SJSA1 (cell line): Measurements from ENCODE around the gene SH2D2A. TPM values are rescaled to one million over a fixed set of nuclear protein-coding genes. Genes with fewer than 3 reads are reported as not detected.

ENCODE experiments used
- DNase-seq, 2 experiments: peaks; one replicate each; pipeline ENCODE4 v3.0.0-alpha.2; 2015 to 2020; ENCODE audit warnings: low spot score in 2 of 2, low read depth in 1 of 2
- H3K27ac ChIP-seq: fragments of 250-450 bp; sonication (Bioruptor Pico); 2 replicates; pipeline ENCODE4 v1.5.1; 2020; ENCODE audit warnings: mild to moderate bottlenecking, moderate library complexity
- H3K27me3 ChIP-seq: fragments of 250-450 bp; sonication (Bioruptor Pico); replicated peaks from 2 replicates; pipeline ENCODE4 v1.5.1; 2020; ENCODE audit warnings: mild to moderate bottlenecking, moderate library complexity
- H3K36me3 ChIP-seq: fragments of 250-450 bp; sonication (Bioruptor Pico); 2 replicates; pipeline ENCODE4 v1.5.1; 2020; ENCODE audit warnings: mild to moderate bottlenecking
- H3K4me1 ChIP-seq: fragments of 250-450 bp; sonication (Bioruptor Pico); replicated peaks from 2 replicates; pipeline ENCODE4 v1.6.1; 2021; ENCODE audit warnings: mild to moderate bottlenecking
- H3K4me3 ChIP-seq: fragments of 250-450 bp; sonication (Bioruptor Pico); 2 replicates; pipeline ENCODE4 v1.5.1; 2020; ENCODE audit warnings: mild to moderate bottlenecking
- H3K9me3 ChIP-seq: fragments of 250-450 bp; sonication (Bioruptor Pico); replicated peaks from 2 replicates; pipeline ENCODE4 v1.5.1; 2020; ENCODE audit warnings: mild to moderate bottlenecking
- total RNA-seq: library from RNA; depleted of rRNA; stranded (reverse); fragments of >200 nt; shearing (Covaris generic); gene quantifications from 2 replicates; pipeline ENCODE4 v1.2.3, GENCODE V29; 2014

SH2D2A gene
- total RNA-seq, 1 experiment from 2014 or later: not detected

DNA sequence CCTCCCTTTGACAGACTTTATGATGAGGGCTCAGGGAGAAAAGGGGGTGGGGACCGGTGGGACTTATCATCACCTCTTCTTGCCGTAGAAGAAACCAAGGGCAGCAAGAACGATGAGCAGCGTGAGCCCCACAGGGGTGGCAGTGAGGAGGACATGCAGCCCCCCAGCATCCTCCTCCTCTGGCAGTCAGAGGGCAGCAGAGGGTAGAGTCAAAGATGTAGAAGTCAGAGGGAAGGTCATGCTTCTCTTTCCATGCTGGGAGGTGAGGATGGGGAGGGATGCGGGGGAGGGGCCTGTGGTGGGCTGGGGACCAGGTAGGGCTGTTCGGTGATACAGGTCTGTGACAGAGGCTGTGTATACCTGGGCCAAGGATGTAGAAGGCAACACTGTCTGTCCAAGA is 27.5 kb upstream of the SH2D2A start:
- peaks cover 5% of the 10 kb centered on the region; the same call in 1 of the 2 replicates for H3K27me3 ChIP-seq
- no peaks in the 10 kb centered on the region for H3K9me3 ChIP-seq
- no peak overlapping the region for H3K4me3 ChIP-seq
- no peaks in the 10 kb centered on the region for H3K4me1 ChIP-seq
- H3K36me3 ChIP-seq: no peaks in the 10 kb centered on the region
- no peak overlapping the region for H3K27ac ChIP-seq
- DNase-seq: no peak

DNA sequence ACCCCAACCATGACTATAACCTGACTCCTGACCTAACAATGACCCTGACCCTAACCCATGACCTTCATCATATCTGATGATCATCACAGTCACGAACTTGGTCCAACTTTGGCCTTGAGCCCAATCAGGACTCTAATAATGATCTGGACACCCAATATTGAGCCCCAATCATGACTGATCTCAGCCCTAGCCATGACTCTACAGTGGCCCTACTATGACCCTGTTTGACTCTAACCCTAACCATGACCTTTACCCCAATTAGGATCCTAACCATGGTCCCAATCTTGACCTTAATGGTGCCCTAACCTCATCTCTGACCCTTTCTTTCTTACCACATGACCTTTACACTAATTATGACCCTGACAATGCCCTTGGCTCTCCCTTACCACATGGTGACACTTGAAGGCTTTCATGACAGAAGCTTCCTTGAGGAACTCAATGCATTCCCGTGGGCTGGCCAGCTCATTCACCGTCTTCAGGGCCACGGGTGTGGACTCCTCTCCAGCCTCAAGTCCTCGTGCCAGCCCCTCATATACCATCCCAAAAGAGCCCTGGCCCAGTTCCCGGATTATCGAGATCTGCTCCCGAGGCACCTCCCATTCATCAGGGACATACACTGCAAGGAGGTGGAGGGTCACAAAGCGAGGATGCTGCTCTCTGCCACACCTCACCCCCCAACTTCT is 26.1 kb upstream of the SH2D2A start:
- Histone ChIP-seq H3K4me1 (no peaks in the 10 kb centered on the region), H3K27me3 (no peaks in the 10 kb centered on the region), H3K27ac (no peak overlapping the region), H3K4me3 (no peak overlapping the region), H3K36me3 (no peaks in the 10 kb centered on the region), H3K9me3 (no peaks in the 10 kb centered on the region)
- no peak for DNase-seq

DNA sequence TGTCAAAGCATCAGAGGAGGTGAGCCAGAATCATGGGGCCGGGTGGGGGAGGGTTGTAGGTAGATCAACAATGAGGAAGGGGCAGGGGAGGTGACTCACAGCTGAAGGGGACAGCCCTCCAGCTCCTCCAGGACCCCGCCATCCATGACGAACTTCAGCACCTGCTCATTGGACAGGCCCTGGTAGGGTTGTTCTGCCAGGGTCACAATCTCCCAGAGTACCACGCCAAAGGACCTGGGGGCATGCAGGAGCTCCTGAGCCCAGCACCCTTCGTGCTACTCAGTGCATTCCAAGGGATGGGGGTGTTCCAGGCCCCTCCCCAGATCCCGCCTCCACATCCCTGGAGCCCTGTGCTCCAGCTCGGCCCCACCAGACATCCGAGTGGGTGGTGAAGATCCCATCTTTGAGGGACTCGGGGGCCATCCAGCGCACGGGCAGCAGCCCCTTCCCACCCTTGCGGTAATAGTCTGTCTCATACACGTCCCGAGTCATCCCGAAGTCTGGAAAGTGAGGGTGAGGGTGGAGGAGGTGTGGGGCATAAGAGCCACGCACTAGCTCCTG is 24.7 kb upstream of the SH2D2A start:
- Histone ChIP-seq H3K27me3 (no peaks in the 10 kb centered on the region), H3K4me1 (no peaks in the 10 kb centered on the region), H3K4me3 (no peak overlapping the region), H3K27ac (no peak overlapping the region), H3K36me3 (no peaks in the 10 kb centered on the region), H3K9me3 (no peaks in the 10 kb centered on the region)
- DNase-seq: no peak

DNA sequence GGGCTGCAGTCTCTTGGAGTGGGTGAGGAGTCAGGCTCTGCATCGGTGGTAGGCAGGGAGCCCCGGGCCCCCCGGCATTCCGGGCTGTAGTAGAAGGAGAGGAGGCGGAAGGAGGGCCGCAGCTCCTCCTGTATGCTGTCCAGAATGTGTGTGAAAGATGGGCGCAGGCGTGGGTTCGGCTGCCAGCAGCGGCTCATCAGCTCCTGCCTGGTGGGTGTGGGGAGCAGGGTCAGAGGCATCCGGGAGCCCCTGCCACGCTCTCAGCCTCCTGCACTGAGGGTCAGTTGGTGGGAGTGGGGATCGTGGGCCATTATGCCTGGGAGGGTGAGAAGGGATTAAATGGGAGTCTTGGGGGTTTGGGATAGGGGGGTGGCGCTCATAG is 24.2 kb upstream of the SH2D2A start:
- H3K27me3 ChIP-seq: peaks cover 4% of the 10 kb centered on the region; the same call in 1 of the 2 replicates
- DNase-seq: no peak

DNA sequence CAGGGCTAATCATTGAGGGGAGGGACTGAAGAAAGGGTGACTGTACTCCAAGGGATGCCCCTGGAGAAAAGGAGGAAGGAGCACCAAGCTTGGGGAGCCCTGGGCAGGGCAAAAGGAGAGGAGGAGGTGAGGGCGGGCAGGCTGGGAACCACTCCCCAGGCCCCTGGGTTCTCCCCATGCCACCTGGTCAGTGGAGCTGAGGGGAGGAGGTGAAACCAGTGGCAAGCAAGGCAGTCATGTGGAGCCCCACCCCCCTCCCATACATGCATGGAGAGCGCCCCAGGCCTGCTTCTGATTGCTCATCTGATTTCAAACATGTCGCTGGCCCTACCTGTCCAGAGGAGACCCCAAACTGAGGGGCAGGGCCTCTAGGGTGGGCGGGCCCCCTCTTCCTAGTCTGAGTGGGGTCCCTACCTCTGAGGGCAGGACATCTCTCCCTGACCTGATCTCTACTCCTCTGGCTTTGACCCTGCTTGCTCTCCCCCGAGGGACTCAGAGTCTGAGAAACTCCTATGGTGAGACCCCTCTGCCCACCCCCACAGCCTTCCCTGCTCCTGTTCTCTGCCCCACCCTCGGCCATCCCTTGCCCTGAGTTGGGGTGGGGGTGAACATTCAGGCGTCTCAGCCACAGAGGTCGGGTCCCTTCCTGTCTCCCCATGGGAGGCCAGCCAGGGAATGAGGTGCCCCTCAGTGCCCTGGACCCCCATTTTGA is 23.7 kb upstream of the SH2D2A start:
- Histone ChIP-seq H3K27ac (no peak overlapping the region), H3K4me1 (no peaks in the 10 kb centered on the region), H3K4me3 (no peak overlapping the region), H3K9me3 (no peaks in the 10 kb centered on the region), H3K36me3 (no peaks in the 10 kb centered on the region), H3K27me3 (peaks cover 10% of the 10 kb centered on the region; the same call in 1 of the 2 replicates)
- no peak for DNase-seq

More for the DNA sequence above, 24.2 kb upstream of the SH2D2A start:
- H3K4me3 ChIP-seq: no peak overlapping the region
- no peaks in the 10 kb centered on the region for H3K9me3 ChIP-seq
- H3K36me3 ChIP-seq: no peaks in the 10 kb centered on the region
- H3K4me1 ChIP-seq: no peaks in the 10 kb centered on the region
- H3K27ac ChIP-seq: no peak overlapping the region

DNA sequence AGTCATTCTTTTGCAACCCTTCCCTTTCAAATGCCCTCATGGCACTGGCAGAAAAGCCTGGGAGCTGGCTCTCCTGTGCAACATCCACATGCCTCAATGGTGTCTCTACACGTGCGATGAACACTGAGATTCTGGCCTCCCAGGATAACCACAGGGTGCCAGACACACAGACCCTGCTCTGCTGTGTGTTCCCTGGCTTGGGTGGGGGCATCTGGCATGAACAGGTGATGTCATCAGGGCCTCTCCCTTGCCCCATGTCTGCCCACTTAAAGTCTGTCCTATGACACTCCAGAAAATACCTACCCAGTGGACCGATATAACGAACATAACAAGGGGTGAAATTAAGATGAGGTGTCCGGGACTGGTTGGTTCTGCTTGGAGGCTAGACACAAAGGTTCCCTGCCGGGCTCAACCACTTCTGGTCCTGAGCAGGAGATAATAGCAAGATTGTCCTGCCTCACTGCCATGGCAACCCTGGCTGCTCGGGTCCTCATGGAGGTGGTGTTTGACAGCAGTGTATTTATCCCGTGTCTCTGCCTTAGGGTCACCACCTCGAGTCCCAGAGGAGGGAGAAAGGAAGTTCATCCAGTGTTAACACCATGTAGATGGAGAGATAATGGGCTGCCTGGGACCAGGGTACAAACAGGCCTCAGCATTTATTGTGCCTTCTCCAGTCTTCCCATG is 22.9 kb upstream of the SH2D2A start:
- no peak for DNase-seq
- Histone ChIP-seq H3K36me3 (no peaks in the 10 kb centered on the region), H3K27ac (no peak overlapping the region), H3K4me1 (no peaks in the 10 kb centered on the region), H3K9me3 (no peaks in the 10 kb centered on the region), H3K4me3 (no peak overlapping the region), H3K27me3 (peaks cover 16% of the 10 kb centered on the region; the same call in 1 of the 2 replicates)

DNA sequence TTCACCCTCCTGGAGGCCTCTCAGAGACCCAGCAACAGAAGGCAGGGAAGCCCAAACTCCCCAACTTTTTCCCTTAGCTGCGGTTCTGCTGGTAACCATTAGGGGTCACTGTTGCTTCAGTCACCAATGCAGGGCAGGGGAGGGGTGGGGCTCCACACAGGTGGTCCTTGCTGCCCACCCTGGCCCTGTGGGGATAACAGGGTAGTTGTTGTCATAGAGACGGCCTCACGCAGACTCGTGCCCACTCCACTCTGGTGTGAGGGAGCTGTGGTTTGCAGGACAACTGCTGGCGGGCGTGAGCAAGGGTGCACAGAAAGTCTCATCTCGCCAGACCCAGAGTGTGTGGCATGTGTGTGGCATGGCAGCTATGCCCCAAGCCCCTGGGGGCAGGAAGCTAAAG is 22.3 kb upstream of the SH2D2A start:
- Histone ChIP-seq H3K4me1 (no peaks in the 10 kb centered on the region), H3K9me3 (no peaks in the 10 kb centered on the region), H3K4me3 (no peak overlapping the region), H3K27ac (no peak overlapping the region), H3K27me3 (peaks cover 16% of the 10 kb centered on the region; the same call in 1 of the 2 replicates), H3K36me3 (no peaks in the 10 kb centered on the region)
- peak in 1 of 2 experiments; percentile 34 for DNase-seq

DNA sequence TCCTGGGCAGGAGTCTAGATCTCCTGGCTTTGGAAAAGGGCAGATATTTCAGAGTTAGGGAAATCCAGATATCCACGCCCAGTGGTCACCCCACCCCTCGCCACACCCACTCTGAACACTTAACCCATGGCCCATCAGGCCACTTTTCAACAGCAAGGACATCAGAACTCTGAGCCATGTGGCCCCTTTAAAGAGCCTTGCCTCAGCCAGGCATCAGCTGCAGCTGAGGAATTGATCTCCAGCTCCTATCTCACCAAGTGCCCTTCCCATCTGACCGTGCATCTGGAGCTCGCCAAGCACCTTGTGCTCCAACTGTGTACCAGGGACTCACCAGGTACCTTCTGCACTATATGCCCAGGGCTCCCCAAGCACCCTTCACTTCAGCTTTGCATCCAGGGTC is 20.2 kb upstream of the SH2D2A start:
- no peak for DNase-seq
- Histone ChIP-seq H3K9me3 (no peaks in the 10 kb centered on the region), H3K4me3 (no peak overlapping the region), H3K36me3 (no peaks in the 10 kb centered on the region), H3K27me3 (peaks cover 22% of the 10 kb centered on the region; the same call in 1 of the 2 replicates), H3K4me1 (no peaks in the 10 kb centered on the region), H3K27ac (no peak overlapping the region)

DNA sequence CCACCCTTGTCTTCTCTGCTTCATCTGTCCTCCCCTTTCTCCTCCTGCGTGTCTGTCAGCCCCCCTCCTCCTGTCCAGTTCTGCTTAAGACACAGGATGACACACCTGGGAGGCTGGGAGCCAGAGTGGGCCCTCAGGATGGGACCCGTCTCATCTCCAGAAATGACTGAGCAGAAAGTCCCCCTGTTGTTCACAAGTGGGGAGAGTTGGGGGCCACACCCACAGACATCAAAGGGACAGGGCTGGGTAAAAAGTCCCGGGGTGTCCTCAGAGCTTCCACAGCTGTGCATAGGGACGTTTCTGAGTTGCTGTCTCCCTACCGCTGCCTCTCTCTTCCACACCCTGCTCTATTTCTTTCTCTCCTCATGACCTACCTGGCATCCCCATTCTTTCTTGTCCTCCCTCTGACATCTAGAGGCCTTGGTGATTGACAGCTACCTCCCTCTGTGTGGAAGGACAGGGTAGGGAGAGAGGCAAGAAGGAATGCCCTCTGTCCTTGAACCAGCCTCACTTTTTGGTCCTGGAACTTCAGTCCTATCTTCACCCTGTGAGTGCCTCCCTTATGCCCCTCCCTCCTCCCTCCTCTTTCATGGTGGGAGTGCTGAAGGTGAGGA is 19.5 kb upstream of the SH2D2A start:
- Histone ChIP-seq H3K4me1 (no peaks in the 10 kb centered on the region), H3K27me3 (peaks cover 26% of the 10 kb centered on the region; the same call in 1 of the 2 replicates), H3K4me3 (no peak overlapping the region), H3K36me3 (no peaks in the 10 kb centered on the region), H3K9me3 (no peaks in the 10 kb centered on the region), H3K27ac (no peak overlapping the region)
- no peak for DNase-seq

DNA sequence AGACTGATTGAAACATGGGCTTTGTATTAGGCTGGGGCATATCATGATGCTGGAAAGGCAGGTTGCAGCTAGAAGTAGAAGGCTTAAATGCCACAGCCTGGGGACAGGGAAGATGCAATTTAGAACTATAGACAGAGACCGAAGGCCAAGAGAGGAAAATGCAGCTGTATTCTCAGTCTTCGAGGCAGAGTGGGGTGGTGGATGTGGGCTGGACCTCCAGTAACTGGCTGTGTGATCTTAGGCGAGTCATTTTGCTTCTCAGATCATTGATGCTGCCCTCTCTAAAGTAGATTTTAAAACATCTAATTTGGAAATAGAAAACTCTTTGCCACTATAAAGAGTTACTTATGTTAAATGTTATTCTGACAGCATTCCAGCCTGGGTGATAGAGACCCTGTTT is 17.7 kb upstream of the SH2D2A start:
- H3K27me3 ChIP-seq: peaks cover 26% of the 10 kb centered on the region; the same call in 1 of the 2 replicates
- H3K9me3 ChIP-seq: no peaks in the 10 kb centered on the region; the same call in 1 of the 2 replicates
- no peak overlapping the region for H3K27ac ChIP-seq
- no peak overlapping the region for H3K4me3 ChIP-seq
- no peaks in the 10 kb centered on the region for H3K36me3 ChIP-seq
- H3K4me1 ChIP-seq: no peaks in the 10 kb centered on the region
- no peak for DNase-seq

DNA sequence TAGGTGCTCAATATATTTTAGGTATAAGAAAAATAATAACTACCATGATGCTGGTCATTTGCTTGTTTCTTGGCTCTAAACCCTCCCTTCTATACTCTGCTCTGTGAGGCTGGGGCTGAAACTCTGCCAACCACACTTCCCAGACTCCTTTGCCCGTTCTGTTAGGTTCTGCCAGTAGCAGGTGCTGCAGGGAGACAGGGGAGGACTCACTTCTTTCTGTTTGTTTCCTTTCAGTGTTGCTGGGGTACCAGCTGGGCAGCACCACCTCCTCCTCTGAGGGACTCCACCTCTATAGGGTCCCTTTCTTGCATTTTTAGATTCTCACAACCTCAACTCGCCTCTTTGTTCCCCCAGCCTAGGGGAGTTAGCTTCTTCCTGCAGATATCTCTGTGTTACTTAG is 17.0 kb upstream of the SH2D2A start:
- no peaks in the 10 kb centered on the region; the same call in 1 of the 2 replicates for H3K9me3 ChIP-seq
- H3K27me3 ChIP-seq: peaks cover 26% of the 10 kb centered on the region; the same call in 1 of the 2 replicates
- DNase-seq: no peak
- no peaks in the 10 kb centered on the region for H3K4me1 ChIP-seq
- no peak overlapping the region for H3K27ac ChIP-seq
- H3K4me3 ChIP-seq: no peak overlapping the region
- H3K36me3 ChIP-seq: no peaks in the 10 kb centered on the region

DNA sequence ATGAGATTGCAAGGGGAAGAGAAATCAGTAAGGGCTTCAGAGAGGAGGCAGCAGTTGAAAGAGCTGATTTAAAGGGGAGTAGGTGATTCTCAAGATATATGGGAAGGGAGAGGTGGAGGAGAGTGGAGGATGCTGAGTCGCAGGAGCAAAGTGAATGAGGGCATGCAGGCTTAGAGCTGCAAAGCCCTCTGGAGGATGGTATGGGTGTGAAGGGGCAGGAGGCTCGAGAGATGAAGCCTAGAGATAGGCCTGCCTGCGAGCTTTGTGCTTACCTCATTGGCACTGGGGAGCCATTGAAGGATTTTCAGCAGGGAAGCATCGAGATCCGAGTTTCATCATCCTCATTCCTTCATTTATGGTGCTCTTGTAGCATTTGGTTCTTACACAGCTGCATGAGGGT is 15.8 kb upstream of the SH2D2A start:
- Histone ChIP-seq H3K4me3 (no peak overlapping the region), H3K27ac (no peak overlapping the region), H3K4me1 (no peaks in the 10 kb centered on the region), H3K27me3 (peaks cover 31% of the 10 kb centered on the region; the same call in 1 of the 2 replicates), H3K9me3 (no peaks in the 10 kb centered on the region; the same call in 1 of the 2 replicates), H3K36me3 (no peaks in the 10 kb centered on the region)
- DNase-seq: no peak

DNA sequence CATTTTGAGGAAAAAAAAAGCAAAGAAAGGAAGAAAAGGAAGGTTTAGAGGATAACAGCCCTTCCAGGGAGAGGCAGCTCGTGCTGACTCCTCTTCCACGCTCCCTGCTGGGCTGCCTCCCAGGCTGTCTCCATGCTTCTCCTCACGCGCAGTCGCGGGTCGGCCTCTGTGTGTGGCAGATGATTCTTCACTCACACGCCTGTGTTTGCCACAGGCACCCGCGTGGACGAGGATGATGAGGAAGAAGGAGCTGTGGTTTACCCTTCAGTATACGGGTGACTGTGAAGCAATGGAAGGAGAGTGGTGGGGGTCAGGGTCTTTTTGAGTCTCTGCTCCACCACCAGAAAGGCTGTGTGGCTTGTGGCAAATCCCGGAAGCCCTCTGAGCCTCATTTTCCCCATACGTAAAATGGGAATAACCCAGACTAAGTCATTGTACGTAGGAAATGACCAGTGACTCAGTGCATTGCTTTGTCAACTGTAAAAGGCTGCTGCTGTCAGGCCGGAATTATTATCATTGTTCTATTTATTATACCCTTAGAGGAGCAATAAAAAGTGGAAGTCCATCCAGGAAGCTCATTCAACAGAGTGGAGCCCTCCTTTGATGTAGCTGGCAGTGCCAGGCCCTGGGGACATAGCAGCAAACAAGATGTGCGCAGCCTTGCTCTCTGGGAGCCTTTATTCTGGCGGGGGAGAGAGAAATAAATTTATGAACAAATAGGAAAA is 11.9 kb upstream of the SH2D2A start:
- DNase-seq: no peak
- H3K27me3 ChIP-seq: peaks cover 20% of the 10 kb centered on the region
- no peak overlapping the region for H3K4me3 ChIP-seq
- H3K27ac ChIP-seq: no peak overlapping the region
- H3K36me3 ChIP-seq: no peaks in the 10 kb centered on the region
- no peaks in the 10 kb centered on the region for H3K4me1 ChIP-seq
- no peaks in the 10 kb centered on the region; the same call in 1 of the 2 replicates for H3K9me3 ChIP-seq
